ENCODE results near the gene SLBP. TPM values are rescaled to one million over a fixed set of nuclear protein-coding genes. Genes with fewer than 3 reads are reported as not detected.

Gene SLBP
- total RNA-seq, 6 experiments from 2014 or later, result 13.1 to 30.8 (median 14.7) TPM

DNA sequence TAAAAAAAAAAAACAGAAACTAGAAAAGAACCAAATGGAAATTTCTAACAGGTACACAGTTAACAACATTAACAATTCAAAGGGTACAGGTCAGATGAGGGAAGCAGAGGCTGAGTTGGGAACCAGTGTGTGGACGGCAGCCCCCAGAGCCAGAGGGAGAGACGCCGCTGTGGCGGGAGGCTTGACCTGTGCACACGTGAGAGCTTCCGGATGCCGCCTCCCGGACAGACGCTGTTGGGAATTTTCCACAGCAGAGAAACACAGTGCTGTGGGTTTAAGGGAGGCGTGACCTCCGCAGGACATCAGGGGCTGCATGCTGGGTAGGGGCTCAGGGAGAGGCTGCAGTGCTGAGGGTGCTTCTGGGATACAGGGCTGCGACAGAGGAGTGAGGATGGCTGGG lies 31.4 kb upstream of the SLBP start:
- H3K27ac ChIP-seq, result no peak overlapping the region
- no peak for ATAC-seq
- 85% methylated on average over 4 of the region's 12 CpGs for WGBS (ENCODE audit: insufficient coverage, low coverage, low lambda C conversion rate, missing lambda C conversion rate)
- H3K27me3 ChIP-seq, result no peaks in the 10 kb centered on the region
- DNase-seq, result no peak
- peaks cover 0 to 17% (median 3%) of the 10 kb centered on the region in 4 donors for H3K4me1 ChIP-seq
- TF ChIP-seq, protein P1, sequence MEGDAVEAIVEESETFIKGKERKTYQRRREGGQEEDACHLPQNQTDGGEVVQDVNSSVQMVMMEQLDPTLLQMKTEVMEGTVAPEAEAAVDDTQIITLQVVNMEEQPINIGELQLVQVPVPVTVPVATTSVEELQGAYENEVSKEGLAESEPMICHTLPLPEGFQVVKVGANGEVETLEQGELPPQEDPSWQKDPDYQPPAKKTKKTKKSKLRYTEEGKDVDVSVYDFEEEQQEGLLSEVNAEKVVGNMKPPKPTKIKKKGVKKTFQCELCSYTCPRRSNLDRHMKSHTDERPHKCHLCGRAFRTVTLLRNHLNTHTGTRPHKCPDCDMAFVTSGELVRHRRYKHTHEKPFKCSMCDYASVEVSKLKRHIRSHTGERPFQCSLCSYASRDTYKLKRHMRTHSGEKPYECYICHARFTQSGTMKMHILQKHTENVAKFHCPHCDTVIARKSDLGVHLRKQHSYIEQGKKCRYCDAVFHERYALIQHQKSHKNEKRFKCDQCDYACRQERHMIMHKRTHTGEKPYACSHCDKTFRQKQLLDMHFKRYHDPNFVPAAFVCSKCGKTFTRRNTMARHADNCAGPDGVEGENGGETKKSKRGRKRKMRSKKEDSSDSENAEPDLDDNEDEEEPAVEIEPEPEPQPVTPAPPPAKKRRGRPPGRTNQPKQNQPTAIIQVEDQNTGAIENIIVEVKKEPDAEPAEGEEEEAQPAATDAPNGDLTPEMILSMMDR (IDR thresholded peaks at IDR 0.05), result no peak
- no peak for TF ChIP-seq POLR2A (IDR thresholded peaks at IDR 0.05)
- H3K36me3 ChIP-seq, result peaks cover 0 to 1% (median 0%) of the 10 kb centered on the region in 4 donors
- no peak overlapping the region for H3K4me3 ChIP-seq
- no peaks in the 10 kb centered on the region for H3K9me3 ChIP-seq
- intact Hi-C loops (cut with DNase I), result loop anchor here in 1 of 2 donors (10.0 kb wide), 1 partner anchor 161 kb away; no protein-coding TSS in a partner anchor

DNA sequence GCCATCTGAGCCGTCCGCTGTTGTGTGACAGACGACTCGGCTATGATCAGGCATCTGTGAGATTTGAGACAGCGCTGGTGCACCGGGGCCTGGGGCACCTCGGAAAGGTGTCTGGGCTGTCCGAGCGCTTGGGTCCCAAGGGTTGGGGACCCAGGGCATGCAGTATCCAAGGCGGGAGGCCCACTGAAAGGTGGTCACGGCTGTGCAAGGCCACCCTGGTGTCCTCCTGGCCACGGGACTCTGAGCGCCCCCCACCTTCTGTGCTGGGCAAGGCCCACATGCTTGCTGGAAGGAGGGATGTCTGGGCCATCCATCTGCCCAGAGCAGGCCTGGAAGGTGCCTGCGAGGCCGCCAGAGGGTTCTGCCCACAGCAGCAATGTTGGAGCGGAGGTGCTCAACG lies 29.1 kb upstream of the SLBP start:
- Histone ChIP-seq H3K27ac (no peak overlapping the region), H3K4me3 (no peak overlapping the region), H3K4me1 (peaks cover 0 to 17% (median 3%) of the 10 kb centered on the region in 4 donors), H3K27me3 (no peaks in the 10 kb centered on the region), H3K9me3 (peaks cover 0 to 6% (median 0%) of the 10 kb centered on the region in 4 donors), H3K36me3 (peaks cover 0 to 8% (median 0%) of the 10 kb centered on the region in 4 donors)
- intact Hi-C loops (cut with DNase I), result loop anchor here in 1 of 2 donors (10.0 kb wide), 1 partner anchor 164 kb away; no protein-coding TSS in a partner anchor
- DNase-seq, result no peak
- TF ChIP-seq, protein P1 (IDR thresholded peaks at IDR 0.05), result no peak
- no peak for TF ChIP-seq POLR2A (IDR thresholded peaks at IDR 0.05)
- WGBS (ENCODE audit: insufficient coverage, low coverage, low lambda C conversion rate, missing lambda C conversion rate), result no CpG with 5 or more reads among the region's 17 CpGs
- ATAC-seq, result no peak

DNA sequence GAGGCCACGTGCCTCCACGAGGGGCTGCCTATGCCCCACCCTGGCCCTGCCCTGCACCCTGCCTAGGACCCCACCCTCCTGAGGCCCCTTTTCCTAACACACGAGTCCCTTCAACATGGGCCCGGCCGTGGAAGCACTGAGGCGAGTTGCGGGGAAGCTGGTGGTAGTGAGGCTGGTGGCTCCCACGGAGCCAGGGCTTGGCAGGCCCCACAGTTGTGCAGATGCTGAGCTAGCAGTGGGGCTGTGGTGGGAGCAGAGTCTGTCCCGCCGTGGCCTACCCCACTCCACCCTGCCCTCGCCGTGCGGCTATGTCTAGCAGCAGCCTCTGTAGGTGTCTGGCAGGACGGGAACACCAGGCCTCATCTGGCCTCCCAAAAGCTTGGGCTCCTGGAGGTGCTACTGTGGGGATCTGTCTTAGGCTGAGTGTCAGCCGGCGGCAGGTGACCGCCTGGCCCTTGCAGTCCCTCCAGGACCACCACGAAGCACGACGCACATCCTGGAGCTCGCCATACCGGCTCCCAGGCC lies 28.0 kb upstream of the SLBP start:
- WGBS (ENCODE audit: insufficient coverage, low coverage, low lambda C conversion rate, missing lambda C conversion rate), result no CpG with 5 or more reads among the region's 22 CpGs
- H3K36me3 ChIP-seq, result peaks cover 0 to 8% (median 0%) of the 10 kb centered on the region in 4 donors
- no peak overlapping the region for H3K27ac ChIP-seq

DNA sequence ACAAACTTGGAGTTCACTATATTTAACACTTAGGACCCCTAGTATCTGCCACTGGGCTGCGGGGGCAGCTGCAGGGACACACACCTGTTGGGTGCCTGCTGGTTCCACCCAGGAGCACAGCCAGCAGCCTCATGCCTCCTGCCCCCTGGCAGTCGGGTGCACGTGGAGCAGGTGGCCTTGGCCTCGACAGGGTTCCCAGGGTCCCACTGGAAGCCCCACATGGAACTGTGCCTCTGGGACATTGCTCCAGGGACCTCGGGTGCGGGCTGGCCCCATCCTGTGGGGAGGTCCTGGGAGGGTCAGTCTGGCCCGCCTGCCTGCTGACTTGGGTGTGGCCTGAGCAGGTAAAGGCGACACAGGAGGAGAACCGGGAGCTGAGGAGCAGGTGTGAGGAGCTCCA lies 27.2 kb upstream of the SLBP start:
- TF ChIP-seq POLR2A (IDR thresholded peaks at IDR 0.05), result no peak
- TF ChIP-seq, protein P1 (IDR thresholded peaks at IDR 0.05), result no peak
- intact Hi-C loops (cut with DNase I), result no loop called here
- WGBS (ENCODE audit: insufficient coverage, low coverage, low lambda C conversion rate, missing lambda C conversion rate), result 83% methylated on average over 1 of the region's 9 CpGs
- Histone ChIP-seq H3K9me3 (peaks cover 0 to 6% (median 0%) of the 10 kb centered on the region in 4 donors), H3K36me3 (peaks cover 0 to 8% (median 0%) of the 10 kb centered on the region in 4 donors), H3K27ac (no peak overlapping the region), H3K27me3 (no peaks in the 10 kb centered on the region), H3K4me1 (peaks cover 0 to 2% (median under 1%) of the 10 kb centered on the region in 4 donors), H3K4me3 (no peak overlapping the region)
- no peak for ATAC-seq
- DNase-seq, result no peak

More for the DNA sequence above, 28.0 kb upstream of the SLBP start:
- ATAC-seq (no peak), DNase-seq (no peak)
- intact Hi-C loops (cut with DNase I), result loop anchor here in 1 of 2 donors (10.0 kb wide), 1 partner anchor 165 kb away; no protein-coding TSS in a partner anchor
- TF ChIP-seq POLR2A (IDR thresholded peaks at IDR 0.05), result no peak
- TF ChIP-seq, protein P1 (IDR thresholded peaks at IDR 0.05), result no peak
- Histone ChIP-seq H3K4me1 (peaks cover 0 to 9% (median 3%) of the 10 kb centered on the region in 4 donors), H3K9me3 (peaks cover 0 to 6% (median 0%) of the 10 kb centered on the region in 4 donors), H3K4me3 (no peak overlapping the region), H3K27me3 (no peaks in the 10 kb centered on the region)
